ENCODE data around the gene URM1.

Gene URM1

DNA sequence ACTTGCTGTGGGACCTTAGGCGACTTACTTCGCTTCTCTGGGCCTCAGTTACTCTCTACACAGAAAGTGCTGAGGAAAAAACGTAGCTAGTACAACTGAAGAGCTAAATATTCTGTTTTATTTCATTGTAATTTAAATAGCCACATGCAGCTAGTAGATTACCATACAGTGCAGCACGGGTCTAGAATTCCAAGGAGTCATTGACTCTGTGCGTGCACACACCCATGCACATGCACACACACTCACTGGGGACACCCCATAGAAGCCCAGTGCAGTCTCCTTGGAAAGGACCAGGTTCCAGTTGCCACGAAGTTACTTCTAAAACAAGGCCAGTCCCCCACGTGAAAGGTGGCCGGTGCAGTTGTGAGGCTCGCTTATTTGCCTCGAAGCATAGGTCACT, 17.0 kb downstream of the URM1 start:
- DNase-seq, result no peak

DNA sequence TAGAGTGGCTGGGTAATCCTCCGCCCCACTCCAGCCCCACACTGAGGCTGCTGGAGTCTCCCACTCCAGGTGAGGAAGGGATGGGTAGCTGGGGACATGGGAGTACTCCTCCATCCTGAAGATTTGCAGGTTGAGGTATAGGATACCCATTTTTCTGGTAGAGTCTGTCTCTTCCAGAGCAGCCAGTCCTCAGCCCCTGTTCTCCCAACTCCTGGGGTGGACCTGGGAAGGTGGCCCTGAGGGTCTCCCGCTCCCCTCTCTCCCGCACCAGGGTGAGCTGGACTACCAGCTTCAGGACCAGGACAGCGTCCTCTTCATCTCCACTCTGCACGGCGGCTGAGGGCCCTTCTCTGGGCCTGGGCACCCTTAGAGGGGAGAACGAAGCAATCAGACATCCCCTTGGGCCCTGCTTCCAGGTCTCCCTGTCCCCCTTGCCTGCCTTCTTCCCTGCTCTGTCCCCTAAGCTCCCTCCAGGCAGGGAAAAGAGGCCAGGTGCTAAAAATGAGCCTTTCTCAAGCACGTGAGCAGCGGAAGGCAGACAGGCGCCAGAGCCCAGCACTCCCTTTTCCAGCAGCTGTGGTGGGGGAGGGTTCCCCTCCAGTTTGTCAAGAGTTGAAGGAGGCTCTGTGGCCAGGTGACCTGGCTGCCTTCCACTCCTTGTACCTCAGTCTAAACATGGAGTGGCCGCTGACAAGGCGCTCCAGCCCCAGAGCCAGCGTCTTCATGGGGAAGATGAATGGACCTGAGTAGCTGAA, 18.4 kb downstream of the URM1 start:
- no peak for DNase-seq

- DNase-seq, result no peak
Measured at GRCh38 chr9:128390150-128390812, 19.1 kb downstream of the URM1 start.

DNA sequence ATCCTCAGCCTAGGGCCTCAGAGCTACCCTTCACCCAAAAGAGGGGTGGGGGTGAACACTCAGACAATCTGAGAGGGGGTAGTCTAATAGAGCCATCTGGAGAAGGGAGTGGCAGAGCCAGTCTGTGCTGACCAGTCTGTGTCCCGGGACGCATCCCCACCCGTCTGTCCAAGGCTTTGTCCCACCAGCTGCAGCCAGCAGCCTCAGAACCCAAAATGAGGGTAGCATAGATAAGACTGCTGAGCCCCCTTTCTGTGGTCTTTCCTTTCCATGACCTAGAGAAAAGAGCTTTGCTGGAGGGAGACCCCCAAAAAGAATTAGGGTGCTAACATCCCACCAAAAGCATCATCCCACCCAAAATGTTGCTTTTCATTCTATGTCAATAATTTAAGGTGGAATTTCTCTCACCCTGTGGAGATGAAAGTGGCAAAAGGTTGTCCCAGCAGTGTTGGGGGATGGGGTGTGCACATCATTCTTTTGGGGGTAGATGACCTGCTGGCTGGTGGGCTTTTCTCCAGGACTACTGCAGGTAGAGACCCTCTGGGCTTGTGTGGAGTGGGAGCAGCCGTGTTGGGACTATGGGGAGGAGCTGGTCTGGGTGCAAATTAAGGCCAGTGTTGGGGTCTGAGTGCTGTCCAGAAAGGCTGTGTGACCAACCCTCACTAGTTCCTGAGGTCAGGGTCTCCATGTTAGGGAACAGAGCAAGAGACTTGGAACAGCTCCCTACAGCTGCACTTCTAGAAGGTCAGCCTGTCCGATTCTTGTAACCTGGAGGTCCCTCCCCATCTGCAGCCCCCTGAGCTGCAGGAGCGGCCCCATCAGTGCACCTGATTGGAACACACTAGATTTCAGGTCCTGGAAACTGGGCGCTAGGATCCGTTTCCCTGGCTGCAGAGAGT, 19.9 kb downstream of the URM1 start:
- no peak for DNase-seq

DNA sequence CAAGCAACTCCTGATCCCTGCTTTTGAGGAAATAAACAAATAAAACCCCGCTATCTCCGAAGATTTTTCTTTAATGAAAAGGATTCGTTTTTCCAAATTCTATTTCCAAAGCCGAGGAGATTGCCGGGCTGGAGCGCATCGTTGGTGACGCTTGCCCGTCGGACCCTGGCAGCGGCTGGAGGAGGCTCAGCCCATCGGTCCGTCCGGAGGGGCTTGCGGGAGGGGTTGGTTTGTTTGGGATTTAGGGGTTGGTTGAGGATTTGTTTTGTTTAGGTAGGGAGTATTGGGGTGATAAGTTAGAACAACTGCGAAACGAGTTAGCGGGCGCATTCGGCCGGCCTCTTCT, 20.8 kb downstream of the URM1 start:
- no peak for DNase-seq

GRCh38 chr9:128392302-128393144, 21.3 kb downstream of the URM1 start:
- no peak for DNase-seq

DNA sequence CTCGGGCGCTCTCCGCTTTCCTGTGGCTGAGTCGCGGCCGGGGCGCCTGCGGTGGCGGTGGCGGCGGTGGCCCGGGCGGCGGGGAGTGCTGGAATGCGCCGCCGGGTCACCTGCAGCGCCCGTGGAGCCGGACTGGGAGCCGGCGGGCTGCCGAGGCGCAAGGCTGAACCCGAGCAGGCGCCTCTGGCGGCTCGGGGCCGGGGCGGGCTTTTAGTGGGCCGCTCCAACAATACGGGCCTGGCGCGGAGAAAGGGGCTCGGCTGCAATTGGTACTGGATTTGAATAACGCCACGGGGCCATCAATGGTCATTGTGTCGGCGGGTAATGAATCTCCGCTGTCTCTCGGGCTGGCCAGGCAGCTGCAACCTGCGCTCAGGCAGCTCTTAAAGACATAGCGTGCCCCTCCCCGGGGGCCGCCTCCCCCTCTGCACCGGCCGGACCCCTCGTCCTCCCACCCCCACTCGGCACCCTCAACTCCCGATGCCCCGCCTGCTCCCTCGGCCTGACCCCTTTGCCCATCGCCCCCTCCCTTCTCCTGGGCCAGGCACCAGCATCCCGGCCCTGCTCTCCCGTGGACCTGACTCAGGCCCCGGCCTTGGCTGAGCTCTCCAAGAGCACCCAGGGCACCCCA, 22.1 kb downstream of the URM1 start:
- DNase-seq, result no peak

GRCh38 chr9:128393970-128394369, 22.8 kb downstream of the URM1 start:
- no peak for DNase-seq

DNA sequence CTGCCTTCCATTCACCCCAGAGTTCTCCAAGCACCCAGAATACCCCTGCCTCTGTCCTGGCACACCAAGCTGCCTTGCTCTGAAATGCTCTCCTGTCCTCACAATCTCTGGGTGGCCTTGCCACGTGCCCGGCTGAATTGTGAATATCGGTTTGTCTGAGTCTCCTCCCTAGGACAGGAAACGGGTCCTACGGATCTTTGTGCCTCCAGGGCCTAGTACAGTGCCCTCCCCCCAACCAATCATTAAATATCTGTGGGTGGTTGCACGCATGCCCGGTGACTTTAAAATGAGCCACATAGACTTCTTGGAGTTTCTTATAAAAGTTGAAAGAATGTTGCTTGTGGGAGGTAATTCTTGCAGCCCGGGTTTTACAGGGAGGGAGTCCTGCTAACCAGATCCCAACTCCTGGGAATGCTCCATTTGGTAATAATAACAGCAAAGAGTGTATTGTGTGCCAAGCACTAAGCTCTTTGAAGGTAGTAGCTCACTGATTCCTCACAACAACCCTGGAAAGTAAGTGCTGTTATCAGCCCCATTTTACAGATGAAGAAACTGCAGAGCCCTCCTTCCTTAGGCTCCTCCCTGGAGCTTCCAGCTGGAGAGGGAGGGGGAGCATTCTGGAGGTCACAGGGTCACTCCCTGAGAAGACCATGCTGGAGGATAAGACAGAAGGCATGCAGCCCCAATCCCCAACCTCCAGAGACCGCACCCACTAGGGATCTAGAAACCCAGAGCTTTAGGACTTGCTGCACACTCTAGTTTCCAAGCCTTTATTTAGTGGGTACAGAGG, 23.4 kb downstream of the URM1 start:
- DNase-seq, result no peak

GRCh38 chr9:128396970-128397613, 25.9 kb downstream of the URM1 start:
- no peak for DNase-seq

- no peak for DNase-seq
Measured at GRCh38 chr9:128397831-128398230, 26.7 kb downstream of the URM1 start.

- DNase-seq, result no peak
Measured at GRCh38 chr9:128399861-128400260, 28.7 kb downstream of the URM1 start.

GRCh38 chr9:128404560-128404959, 33.4 kb downstream of the URM1 start:
- no peak for DNase-seq

GRCh38 chr9:128405077-128405779, 34.1 kb downstream of the URM1 start:
- no peak for DNase-seq

DNA sequence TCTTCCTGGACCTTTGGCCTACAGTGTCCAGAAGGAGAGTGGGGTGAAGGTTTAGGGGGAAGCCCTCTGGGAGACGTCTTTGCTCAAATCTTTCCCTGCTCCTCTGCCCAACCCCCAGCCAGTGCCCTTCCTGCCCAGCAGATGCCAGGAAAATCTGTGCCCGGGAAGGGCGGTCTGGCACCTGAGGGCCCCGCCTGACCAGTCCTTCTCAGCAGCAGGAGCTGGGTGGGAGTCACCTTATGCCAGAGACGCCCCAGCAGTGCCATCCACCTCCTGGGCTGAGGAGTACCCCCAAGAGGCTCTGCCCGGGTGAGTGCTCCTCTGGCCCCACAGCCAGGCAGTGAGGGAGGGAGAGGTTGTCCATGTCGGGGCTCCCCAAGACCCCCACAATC, 34.6 kb downstream of the URM1 start:
- DNase-seq, result no peak

DNA sequence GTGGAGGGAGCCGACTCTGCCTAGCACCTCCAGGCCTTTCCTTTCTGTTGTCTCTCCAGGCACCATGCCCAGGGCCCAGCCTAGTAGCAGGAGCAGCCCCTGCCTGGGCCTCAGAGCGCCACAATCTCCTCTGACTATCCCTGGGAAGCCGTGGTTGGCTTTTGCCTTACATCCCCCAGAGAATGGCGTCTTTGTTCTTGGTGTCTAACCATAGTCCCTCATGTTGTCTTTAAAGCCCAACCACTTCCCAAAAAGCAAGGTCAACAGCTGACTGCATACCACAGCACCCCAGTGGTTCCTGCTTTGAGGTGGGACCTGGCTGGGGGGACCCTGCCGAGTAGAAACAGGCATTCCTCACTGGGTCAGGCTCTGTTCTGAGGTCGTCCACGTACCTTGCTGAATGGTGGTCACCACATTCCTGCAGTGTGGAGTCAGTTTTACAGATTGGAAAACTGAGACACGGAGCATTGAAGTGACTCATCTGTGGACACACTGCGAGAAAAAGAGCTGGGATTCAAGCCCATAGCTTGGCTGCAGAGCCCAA, 35.7 kb downstream of the URM1 start:
- DNase-seq, result no peak

- DNase-seq, result no peak
Measured at GRCh38 chr9:128408963-128409431, 37.8 kb downstream of the URM1 start.

DNA sequence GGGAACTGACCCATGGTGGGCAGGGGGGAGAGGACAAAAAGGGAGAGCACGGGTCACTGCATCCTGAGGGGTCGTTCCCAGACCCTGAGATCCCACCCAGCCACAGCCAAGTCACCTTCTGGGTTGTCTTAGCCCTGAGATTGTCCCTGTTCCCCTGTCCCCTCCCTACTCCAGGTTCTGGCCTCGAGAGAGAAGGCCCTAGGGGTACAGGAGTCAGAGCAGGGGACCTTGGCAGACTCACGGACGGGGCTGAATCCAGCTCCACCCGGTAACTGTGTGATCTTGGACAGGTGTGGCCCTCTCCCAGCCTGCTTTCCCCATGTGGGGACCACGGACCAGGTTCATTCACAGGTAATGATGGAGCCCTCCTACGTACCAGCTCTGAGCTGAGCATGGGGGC, 38.3 kb downstream of the URM1 start:
- no peak for DNase-seq

DNA sequence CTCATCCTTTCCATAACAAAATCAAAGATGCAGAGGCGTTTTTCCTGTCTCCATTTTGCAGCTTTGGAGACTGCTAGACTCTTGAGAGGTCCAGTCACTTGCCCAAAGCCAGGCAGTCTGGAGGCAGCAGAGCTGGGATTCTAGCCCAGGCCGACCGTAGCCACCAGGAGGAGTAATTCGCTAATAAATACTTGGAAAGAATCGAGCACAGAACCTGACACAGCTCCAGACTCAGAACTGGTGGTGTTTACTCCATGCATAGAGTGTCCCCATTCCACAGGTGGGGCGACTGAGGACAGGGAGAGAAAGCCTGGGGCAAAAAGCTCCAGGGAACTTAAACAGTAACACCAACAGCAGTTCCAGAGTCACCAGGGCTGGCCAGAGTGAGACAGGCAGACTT, 38.8 kb downstream of the URM1 start:
- DNase-seq, result no peak

Data from stimulated activated CD4-positive, alpha-beta T cell treated with anti-CD3 and anti-CD28 coated beads, Interleukin-4, amount 100 ng/mL, for 1 hour (primary cell).